Frontal cortex (tissue), 4 donors: ENCODE data around the gene RABL6. TPM values are rescaled to one million over a fixed set of nuclear protein-coding genes. Genes with fewer than 3 reads are reported as not detected.
"Not testable (repeated sequence)": the region's sequence is repeated elsewhere in the genome, so short reads cannot be mapped to it uniquely, and the experiment has no call there.

Experiments
- DNase-seq, 2 donors: peaks; one replicate each; pipeline ENCODE4 v3.0.0; 2012; ENCODE audit warnings: low spot score in 2 of 2
- FAIRE-seq: peaks from 2 replicates; lab custom pipeline; 2012; peaks lifted over from hg19 to GRCh38; lab: Jason Lieb, UNC
- total RNA-seq: library from RNA; depleted of rRNA; stranded (reverse); fragments of >200 nt; gene quantifications from one replicate; pipeline ENCODE4 v1.2.3, GENCODE V29; 2014
- donor health status: control.
- donor health status: control.
- donor health status: control.

Gene RABL6
- total RNA-seq, result 35.1 TPM

GRCh38 chr9:136807281-136808074, at the start of gene RABL6:
TSS of gene RABL6 (plus strand) at chr9:136807948. CDS start at chr9:136808197, 249 bp downstream.
- DNase-seq, result peak; percentile 96 to 98
- no peak for FAIRE-seq

GRCh38 chr9:136759001-136759400, 48.7 kb upstream of the RABL6 start:
- no peak for FAIRE-seq
- DNase-seq, result no peak

GRCh38 chr9:136759436-136760325, 48.1 kb upstream of the RABL6 start:
- no peak for DNase-seq
- no peak for FAIRE-seq

- DNase-seq (no peak), FAIRE-seq (no peak)
Observed at GRCh38 chr9:136760424-136760823, 47.3 kb upstream of the RABL6 start.

GRCh38 chr9:136760834-136761544, 46.8 kb upstream of the RABL6 start:
- not testable (repeated sequence) for DNase-seq, FAIRE-seq

GRCh38 chr9:136761545-136761981, 46.2 kb upstream of the RABL6 start:
- DNase-seq (no peak), FAIRE-seq (no peak)

- FAIRE-seq, result no peak
Observed at GRCh38 chr9:136762221-136762691, 45.5 kb upstream of the RABL6 start.

GRCh38 chr9:136762915-136763648, 44.7 kb upstream of the RABL6 start:
- no peak for DNase-seq
- FAIRE-seq, result no peak

More at GRCh38 chr9:136762221-136762691, 45.5 kb upstream of the RABL6 start:
- DNase-seq, result no peak

- no peak for FAIRE-seq
- no peak for DNase-seq
Observed at GRCh38 chr9:136763649-136764035, 44.1 kb upstream of the RABL6 start.

- FAIRE-seq, result no peak
- DNase-seq, result no peak
Observed at GRCh38 chr9:136764301-136764891, 43.4 kb upstream of the RABL6 start, which contains the start of gene LCN15. TSS of gene LCN15 (minus strand) at chr9:136764518. CDS start at chr9:136764488, 30 bp downstream.

GRCh38 chr9:136765041-136765440, 42.7 kb upstream of the RABL6 start:
- DNase-seq (peak in 1 of 2 donors; percentile 14), FAIRE-seq (no peak)

GRCh38 chr9:136765745-136766409, 41.9 kb upstream of the RABL6 start:
- not testable (repeated sequence) for DNase-seq, FAIRE-seq

- DNase-seq, FAIRE-seq: not testable (repeated sequence)
Observed at GRCh38 chr9:136766410-136767120, 41.2 kb upstream of the RABL6 start.

GRCh38 chr9:136769710-136770191, 38.0 kb upstream of the RABL6 start:
- DNase-seq (peak; percentile 64 to 70), FAIRE-seq (no peak)

- FAIRE-seq (no peak), DNase-seq (peak in 1 of 2 donors; percentile 7)
Observed at GRCh38 chr9:136771907-136772415, 35.8 kb upstream of the RABL6 start.

GRCh38 chr9:136773386-136774044, 34.2 kb upstream of the RABL6 start:
- DNase-seq (peak in 1 of 2 donors; percentile 27), FAIRE-seq (no peak)
